ENCODE results near the gene ATE1.

DNA sequence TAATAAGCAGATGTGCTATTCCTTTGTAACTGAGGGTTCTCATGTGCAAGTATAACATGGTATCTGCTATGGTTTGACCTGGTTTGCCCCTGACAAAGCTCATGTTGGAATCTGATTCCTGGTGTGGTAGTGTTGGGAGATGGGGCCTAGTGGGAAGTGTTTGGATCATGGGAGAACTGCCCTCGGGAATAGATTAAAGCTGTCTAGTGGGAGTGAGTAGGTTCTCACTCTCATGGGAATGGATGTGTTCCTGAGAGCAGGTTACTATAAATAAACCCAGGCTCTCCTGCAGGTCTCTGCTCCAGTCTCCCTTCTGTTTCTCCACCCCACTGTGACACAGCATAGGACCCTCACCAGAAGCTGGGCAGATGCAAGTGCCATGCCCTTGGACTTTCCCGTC lies 97.7 kb downstream of the ATE1 start:
- TF ChIP-seq POLR2AphosphoS5 (IDR thresholded peaks at IDR 0.05) (no peak), EP300 (IDR thresholded peaks at IDR 0.05) (no peak)

All from sigmoid colon (tissue), 4 donors.